SU-DHL-6 (cell line): Measurements from ENCODE around the gene FANCI.
"Not testable (repeated sequence)": the region's sequence is repeated elsewhere in the genome, so short reads cannot be mapped to it uniquely, and the experiment has no call there.

Source experiments
- H2AFZ ChIP-seq: fragments of 200-600 bp; sonication (generic); 2 replicates; pipeline ENCODE4 v1.6.1; 2014; ENCODE audit warnings: low read depth, mild to moderate bottlenecking, moderate library complexity, mixed read lengths, antibody characterized with exemption, low read length; ENCODE audit not compliant: severe bottlenecking
- H3F3A ChIP-seq: fragments of 200-600 bp; shearing (Covaris generic); 2 replicates; pipeline ENCODE4 v1.6.0; 2016; ENCODE audit warnings: antibody characterized with exemption, mild to moderate bottlenecking; ENCODE audit not compliant: insufficient read depth
- H3K27ac ChIP-seq: fragments of 200-600 bp; sonication (generic); 2 replicates; pipeline ENCODE4 v1.5.1; 2016; ENCODE audit warnings: low read depth, mild to moderate bottlenecking, low read length, moderate library complexity, mixed read lengths
- H3K27me3 ChIP-seq: fragments of 200-600 bp; sonication (generic), shearing (Covaris generic); 2 replicates; pipeline ENCODE4 v1.6.0; 2014; ENCODE audit warnings: mild to moderate bottlenecking, low read length
- H3K36me3 ChIP-seq: fragments of 200-600 bp; sonication (generic); 2 replicates; pipeline ENCODE4 v1.6.1; 2014; ENCODE audit warnings: mild to moderate bottlenecking, low read length, mixed read lengths
- H3K4me2 ChIP-seq: fragments of 300-600, 200-600 bp; shearing (Covaris generic), sonication (generic); 2 replicates; pipeline ENCODE4 v1.6.0; 2014; ENCODE audit warnings: low read length, low read depth, mild to moderate bottlenecking; ENCODE audit not compliant: poor library complexity, severe bottlenecking
- H3K4me3 ChIP-seq: fragments of 200-600 bp; sonication (generic); 2 replicates; pipeline ENCODE4 v1.5.1; 2014; ENCODE audit warnings: antibody characterized with exemption, low read length, mild to moderate bottlenecking, mixed read lengths; ENCODE audit not compliant: insufficient read depth, poor library complexity, severe bottlenecking
- H3K79me2 ChIP-seq: fragments of 200-600 bp; sonication (generic); 2 replicates; pipeline ENCODE4 v1.6.1; 2014; ENCODE audit warnings: mild to moderate bottlenecking, low read length, moderate library complexity; ENCODE audit not compliant: insufficient read depth
- H3K9ac ChIP-seq: fragments of 200-600 bp; sonication (generic); 2 replicates; pipeline ENCODE4 v1.7.0; 2014; ENCODE audit warnings: mild to moderate bottlenecking, low read length
- H3K9me2 ChIP-seq: fragments of 200-600 bp; sonication (generic); replicated peaks from 2 replicates; pipeline ENCODE4 v1.6.1; 2014; ENCODE audit warnings: low read length; ENCODE audit not compliant: insufficient read depth
- H3K9me3 ChIP-seq: fragments of 200-600 bp; sonication (generic); 2 replicates; pipeline ENCODE4 v1.6.1; 2014; ENCODE audit warnings: low read length, mixed read lengths; ENCODE audit not compliant: insufficient read depth
- H4K20me1 ChIP-seq: fragments of 200-600 bp; sonication (generic); 2 replicates; pipeline ENCODE4 v1.6.1; 2014; ENCODE audit warnings: low read depth, mild to moderate bottlenecking, antibody characterized with exemption, low read length, moderate library complexity, mixed read lengths
- EZH2phosphoT487 ChIP-seq: fragments of 200-600 bp; sonication (generic), shearing (Covaris generic); conservative IDR thresholded peaks from 2 replicates; pipeline ENCODE4 v1.6.1; 2018; ENCODE audit warnings: mild to moderate bottlenecking, antibody characterized with exemption, low read length, moderate library complexity, mixed read lengths
- TF ChIP-seq, protein P1 (sequence below): fragments of 200-600 bp; sonication (generic); IDR thresholded peaks from one replicate; pipeline ENCODE4 v1.5.1; 2017; ENCODE audit warnings: antibody characterized with exemption, mild to moderate bottlenecking, low read length, moderate library complexity; ENCODE audit not compliant: insufficient read depth, poor library complexity, severe bottlenecking

Gene FANCI

DNA sequence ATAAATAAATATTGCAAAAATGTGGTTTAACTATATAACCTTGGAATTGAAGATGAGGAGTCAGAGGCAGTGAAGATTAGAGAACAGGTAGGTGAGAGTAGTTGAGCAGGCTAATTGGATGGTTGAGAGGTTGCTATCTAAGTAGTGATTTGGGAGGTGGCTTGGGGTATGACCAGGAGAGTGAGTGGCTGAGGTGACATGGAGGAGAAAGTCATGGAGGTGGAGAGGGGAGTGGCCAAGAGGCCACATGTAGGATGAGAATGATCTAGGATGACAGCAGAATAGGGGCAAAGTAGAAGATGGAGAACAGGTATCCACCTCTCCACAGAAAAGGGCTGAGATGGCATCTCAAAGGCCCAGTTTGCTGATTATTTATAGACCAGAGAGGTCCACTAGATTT is 11.9 kb upstream of the FANCI start:
- no peak overlapping the region for H2AFZ ChIP-seq
- no peak overlapping the region for H3K4me2 ChIP-seq
- H3K4me3 ChIP-seq = no peak overlapping the region
- H3K79me2 ChIP-seq = no peaks in the 10 kb centered on the region
- no peaks in the 10 kb centered on the region for H3F3A ChIP-seq
- no peaks in the 10 kb centered on the region for H3K27me3 ChIP-seq
- no peaks in the 10 kb centered on the region for H3K9me3 ChIP-seq
- H3K9me2 ChIP-seq = no peaks in the 10 kb centered on the region
- no peak overlapping the region for H3K27ac ChIP-seq
- H3K36me3 ChIP-seq = no peaks in the 10 kb centered on the region
- no peaks in the 10 kb centered on the region for H4K20me1 ChIP-seq
- TF ChIP-seq EZH2phosphoT487 = no peak
- TF ChIP-seq, protein P1, sequence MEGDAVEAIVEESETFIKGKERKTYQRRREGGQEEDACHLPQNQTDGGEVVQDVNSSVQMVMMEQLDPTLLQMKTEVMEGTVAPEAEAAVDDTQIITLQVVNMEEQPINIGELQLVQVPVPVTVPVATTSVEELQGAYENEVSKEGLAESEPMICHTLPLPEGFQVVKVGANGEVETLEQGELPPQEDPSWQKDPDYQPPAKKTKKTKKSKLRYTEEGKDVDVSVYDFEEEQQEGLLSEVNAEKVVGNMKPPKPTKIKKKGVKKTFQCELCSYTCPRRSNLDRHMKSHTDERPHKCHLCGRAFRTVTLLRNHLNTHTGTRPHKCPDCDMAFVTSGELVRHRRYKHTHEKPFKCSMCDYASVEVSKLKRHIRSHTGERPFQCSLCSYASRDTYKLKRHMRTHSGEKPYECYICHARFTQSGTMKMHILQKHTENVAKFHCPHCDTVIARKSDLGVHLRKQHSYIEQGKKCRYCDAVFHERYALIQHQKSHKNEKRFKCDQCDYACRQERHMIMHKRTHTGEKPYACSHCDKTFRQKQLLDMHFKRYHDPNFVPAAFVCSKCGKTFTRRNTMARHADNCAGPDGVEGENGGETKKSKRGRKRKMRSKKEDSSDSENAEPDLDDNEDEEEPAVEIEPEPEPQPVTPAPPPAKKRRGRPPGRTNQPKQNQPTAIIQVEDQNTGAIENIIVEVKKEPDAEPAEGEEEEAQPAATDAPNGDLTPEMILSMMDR = no peak
- H3K9ac ChIP-seq = no peak overlapping the region

DNA sequence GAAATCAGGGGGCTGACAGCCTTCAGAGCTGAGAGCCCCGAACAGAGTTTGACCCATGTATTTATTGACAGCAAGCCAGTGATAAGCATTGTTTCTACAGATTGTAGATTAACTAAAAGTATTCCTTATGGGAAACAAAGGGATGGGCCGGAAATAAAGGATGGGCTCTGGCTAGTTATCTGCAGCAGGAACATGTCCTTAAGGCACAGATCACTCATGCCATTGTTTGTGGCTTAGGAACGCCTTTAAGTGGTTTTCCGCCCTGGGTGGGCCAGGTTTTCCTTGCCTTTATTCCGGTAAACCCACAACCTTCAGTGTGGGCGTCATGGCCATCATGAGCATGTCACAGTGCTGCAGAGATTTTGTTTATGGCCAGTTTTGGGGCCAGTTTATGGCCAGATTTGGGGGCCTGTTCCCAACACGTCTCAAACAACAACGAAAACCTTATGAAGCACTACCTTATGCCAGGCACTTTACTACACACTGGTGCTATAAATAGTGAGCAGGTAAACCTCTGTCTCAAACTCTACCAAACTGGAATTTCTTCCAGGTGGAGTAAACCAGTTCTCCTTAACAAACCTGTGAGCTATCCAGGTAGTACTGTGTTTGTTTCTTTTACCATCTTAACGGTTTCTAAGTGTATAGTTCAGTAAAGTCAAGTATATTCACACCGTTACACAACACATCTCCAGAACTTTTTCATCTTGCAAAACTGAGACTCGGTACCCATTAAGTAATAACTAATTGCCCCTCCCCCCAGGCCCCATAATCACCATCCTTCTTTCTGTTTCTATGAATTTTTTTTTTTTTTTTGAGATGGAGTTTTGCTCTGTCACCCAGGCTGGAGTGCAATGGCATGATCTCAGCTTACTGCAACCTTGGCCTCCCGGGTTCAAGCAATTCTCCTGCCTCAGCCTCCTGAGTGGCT is 3.6 kb upstream of the FANCI start:
- H3F3A ChIP-seq, H2AFZ ChIP-seq, H4K20me1 ChIP-seq, H3K4me3 ChIP-seq, H3K36me3 ChIP-seq, H3K4me2 ChIP-seq, H3K27me3 ChIP-seq, H3K9me2 ChIP-seq, H3K9me3 ChIP-seq, H3K9ac ChIP-seq, H3K27ac ChIP-seq: not testable (repeated sequence)
- peaks cover 11% of the 10 kb centered on the region for H3K79me2 ChIP-seq

DNA sequence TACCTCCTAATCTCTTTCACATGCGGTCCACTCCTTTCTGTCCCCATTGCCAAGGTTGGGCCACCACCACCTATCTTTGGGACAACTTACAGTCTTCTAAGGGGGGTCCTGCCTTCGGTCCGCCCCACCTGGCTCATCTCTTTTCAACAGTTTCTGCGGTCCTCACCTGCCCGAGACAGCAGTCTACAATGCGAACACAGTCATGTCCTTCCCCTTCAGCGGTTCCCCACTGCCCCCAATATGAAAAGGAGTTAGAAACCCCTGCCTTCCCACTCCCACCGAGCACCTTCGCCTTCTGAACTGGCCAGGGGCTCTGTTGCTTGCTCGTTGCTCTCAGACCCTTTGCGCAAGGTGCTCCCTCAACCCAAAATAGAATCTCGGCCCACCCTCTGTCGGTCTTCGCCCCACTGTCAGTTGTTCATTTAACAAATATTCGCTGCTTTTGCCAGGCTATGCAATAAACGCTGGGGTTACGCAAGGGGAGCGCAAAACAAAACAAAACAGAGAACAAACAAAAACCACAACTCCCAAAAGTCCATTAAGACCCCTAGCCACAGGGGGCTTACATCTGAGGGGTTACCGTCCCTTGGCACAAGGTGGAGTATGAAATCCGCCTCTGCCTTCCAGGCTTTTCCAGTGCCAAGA is 611 bp upstream of the FANCI start:
- peak overlapping the region; percentile 84 for H3K9ac ChIP-seq
- no peak for TF ChIP-seq EZH2phosphoT487
- TF ChIP-seq, protein P1 = no peak

DNA sequence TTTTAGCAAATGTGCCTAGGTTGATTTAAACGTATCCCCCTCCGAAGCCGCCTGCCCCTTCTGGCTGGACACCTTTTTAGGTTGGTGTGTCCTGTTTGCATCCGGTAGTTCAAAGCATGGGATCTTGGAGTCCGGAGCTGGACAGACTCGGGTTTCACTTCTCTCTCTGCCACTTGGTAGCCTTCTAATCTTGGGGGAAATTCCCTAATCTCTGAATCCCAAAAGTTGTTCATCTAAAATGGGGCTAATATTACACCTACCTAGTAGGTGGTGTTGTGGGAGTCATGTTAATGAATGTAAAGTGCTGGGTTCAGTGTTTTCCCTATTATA is 760 bp downstream of the FANCI start:
- peaks cover 53% of the 10 kb centered on the region for H3K79me2 ChIP-seq
- peak overlapping the region; percentile 93 for H3K27ac ChIP-seq
- H3F3A ChIP-seq = peaks cover 7% of the 10 kb centered on the region
- no peak for TF ChIP-seq EZH2phosphoT487
- TF ChIP-seq, protein P1 = no peak
- peaks cover 9% of the 10 kb centered on the region; the same call in 1 of the 2 replicates for H4K20me1 ChIP-seq
- peak overlapping the region; percentile 84 for H3K9ac ChIP-seq
- no peaks in the 10 kb centered on the region for H3K9me3 ChIP-seq
- peak overlapping the region; percentile 71 for H3K4me3 ChIP-seq
- peaks cover 31% of the 10 kb centered on the region for H3K36me3 ChIP-seq
- peak overlapping the region; percentile 84 for H2AFZ ChIP-seq
- H3K27me3 ChIP-seq = no peaks in the 10 kb centered on the region
- H3K9me2 ChIP-seq = no peaks in the 10 kb centered on the region
- peak overlapping the region; percentile 61 for H3K4me2 ChIP-seq

More for the DNA sequence above, 611 bp upstream of the FANCI start:
- peak overlapping the region; percentile 61 for H3K4me2 ChIP-seq
- H3K9me3 ChIP-seq = no peaks in the 10 kb centered on the region
- H4K20me1 ChIP-seq = peaks cover 9% of the 10 kb centered on the region; the same call in 1 of the 2 replicates
- H3F3A ChIP-seq = peaks cover 5% of the 10 kb centered on the region
- peaks cover 41% of the 10 kb centered on the region for H3K79me2 ChIP-seq
- peak overlapping the region; percentile 84 for H2AFZ ChIP-seq
- H3K36me3 ChIP-seq = peaks cover 17% of the 10 kb centered on the region
- peak overlapping the region; percentile 71 for H3K4me3 ChIP-seq
- H3K9me2 ChIP-seq = no peaks in the 10 kb centered on the region
- H3K27ac ChIP-seq = no peak overlapping the region
- no peaks in the 10 kb centered on the region for H3K27me3 ChIP-seq
